WTC11 (cell line): ENCODE data around the gene SOX5.

Experiments
- ATF2 ChIP-seq: sonication (generic); formaldehyde crosslinking; IDR thresholded peaks from 2 replicates; pipeline ENCODE4 v1.8.1; 2022; ENCODE audit warnings: low read depth, missing genetic modification reagents, borderline replicate concordance
- CTCF ChIP-seq: fragments of 200-600 bp; IDR thresholded peaks from 2 replicates; pipeline ENCODE4 v1.8.0; 2022; ENCODE audit warnings: antibody characterized with exemption
- FOXK1 ChIP-seq: sonication (generic); formaldehyde crosslinking; IDR thresholded peaks from 2 replicates; pipeline ENCODE4 v1.8.0; 2022; ENCODE audit warnings: mild to moderate bottlenecking, moderate library complexity, missing genetic modification reagents
- SOX15 ChIP-seq: fragments of 250-450 bp; sonication (Bioruptor Pico); IDR thresholded peaks from 2 replicates; pipeline ENCODE4 v1.9.0; 2021; ENCODE audit warnings: mild to moderate bottlenecking
- SP1 ChIP-seq: sonication (generic); formaldehyde crosslinking; conservative IDR thresholded peaks from 2 replicates; pipeline ENCODE4 v1.8.1; 2022; ENCODE audit warnings: missing genetic modification reagents
- TCF7 ChIP-seq: sonication (generic); formaldehyde crosslinking; IDR thresholded peaks from 2 replicates; pipeline ENCODE4 v1.8.0; 2022; ENCODE audit warnings: mild to moderate bottlenecking, low read depth, missing genetic modification reagents, moderate library complexity

- TF ChIP-seq SP1 (CRISPR knock-in tag), result no peak
- no peak for TF ChIP-seq SOX15 (CRISPR knock-in tag)
- no peak for TF ChIP-seq CTCF
- no peak for TF ChIP-seq FOXK1 (CRISPR knock-in tag)
- TF ChIP-seq TCF7 (CRISPR knock-in tag), result no peak
- no peak for TF ChIP-seq ATF2 (CRISPR knock-in tag)
Measured at GRCh38 chr12:23535441-23535840, 414.0 kb downstream of the SOX5 start.
